AG08395 (cell line): ENCODE results near the gene SLC25A26.
"Not testable (repeated sequence)": the region's sequence is repeated elsewhere in the genome, so short reads cannot be mapped to it uniquely, and the experiment has no call there.

Experiments
- DNase-seq: peaks from one replicate; pipeline ENCODE4 v3.0.0; 2012; ENCODE audit warnings: mixed read lengths, low spot score

Gene SLC25A26, protein sequence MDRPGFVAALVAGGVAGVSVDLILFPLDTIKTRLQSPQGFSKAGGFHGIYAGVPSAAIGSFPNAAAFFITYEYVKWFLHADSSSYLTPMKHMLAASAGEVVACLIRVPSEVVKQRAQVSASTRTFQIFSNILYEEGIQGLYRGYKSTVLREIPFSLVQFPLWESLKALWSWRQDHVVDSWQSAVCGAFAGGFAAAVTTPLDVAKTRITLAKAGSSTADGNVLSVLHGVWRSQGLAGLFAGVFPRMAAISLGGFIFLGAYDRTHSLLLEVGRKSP

DNA sequence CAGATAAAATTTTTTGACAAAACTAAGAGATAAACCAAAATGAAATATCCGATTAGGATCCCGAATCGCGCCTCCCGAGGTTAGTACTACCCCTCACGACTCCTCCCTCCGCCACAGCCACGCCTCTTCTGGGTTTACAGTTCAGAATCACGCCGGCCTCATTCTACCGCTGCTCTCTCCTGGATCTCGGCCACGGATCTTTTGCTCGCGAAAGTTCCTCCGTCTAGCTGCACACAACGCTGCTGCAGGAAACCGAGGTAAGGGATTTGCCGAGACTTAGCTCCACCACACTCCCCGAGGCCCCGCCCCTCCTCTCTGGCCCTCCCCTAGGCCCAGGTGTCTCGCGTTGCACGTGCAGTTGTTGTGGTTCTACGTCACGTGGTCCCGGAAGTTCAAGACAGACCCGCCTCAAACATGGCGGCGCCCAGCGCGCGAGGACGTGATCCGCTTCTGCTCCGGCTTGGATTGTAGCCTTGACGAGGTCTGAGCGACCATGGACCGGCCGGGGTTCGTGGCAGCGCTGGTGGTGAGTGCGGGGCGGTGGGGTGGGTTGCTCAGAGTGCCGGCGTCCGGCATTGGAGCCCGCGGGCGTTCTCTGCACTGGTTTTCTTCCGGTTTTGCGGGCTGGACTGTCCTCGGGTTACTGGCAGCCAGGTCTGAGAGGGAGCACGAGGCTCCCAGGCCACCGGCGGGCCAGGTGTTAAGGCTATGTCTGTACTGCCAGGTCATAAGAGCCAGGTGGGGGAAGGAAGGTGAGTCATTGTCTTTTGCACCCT, at the start of gene SLC25A26:
Gene SLC25A26, plus strand, starts transcription at position 400 of the 776 bp plus-strand sequence. Its CDS starts 94 bp downstream, at position 494.
- DNase-seq = peak; percentile 99

DNA sequence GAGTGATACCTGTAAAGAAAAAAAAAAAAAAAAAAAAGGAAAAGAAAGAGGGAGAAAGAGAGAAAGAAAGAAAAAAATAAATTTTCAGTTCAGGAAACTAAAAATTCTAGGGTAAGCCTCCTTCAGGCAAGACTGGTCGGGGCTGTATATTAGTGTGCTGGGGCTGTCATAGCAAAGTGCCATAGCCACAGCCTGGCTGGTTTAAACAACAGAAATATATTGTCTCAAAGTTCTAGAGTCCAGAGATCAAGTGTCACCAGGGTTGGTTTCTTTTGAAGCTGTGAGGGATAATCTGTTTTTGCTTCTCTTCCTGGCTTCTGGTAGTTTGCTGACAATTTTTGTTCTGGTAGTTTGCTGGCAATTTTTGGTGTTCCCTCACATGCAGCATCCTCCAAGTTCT, 48.4 kb upstream of the SLC25A26 start:
- no peak for DNase-seq

DNA sequence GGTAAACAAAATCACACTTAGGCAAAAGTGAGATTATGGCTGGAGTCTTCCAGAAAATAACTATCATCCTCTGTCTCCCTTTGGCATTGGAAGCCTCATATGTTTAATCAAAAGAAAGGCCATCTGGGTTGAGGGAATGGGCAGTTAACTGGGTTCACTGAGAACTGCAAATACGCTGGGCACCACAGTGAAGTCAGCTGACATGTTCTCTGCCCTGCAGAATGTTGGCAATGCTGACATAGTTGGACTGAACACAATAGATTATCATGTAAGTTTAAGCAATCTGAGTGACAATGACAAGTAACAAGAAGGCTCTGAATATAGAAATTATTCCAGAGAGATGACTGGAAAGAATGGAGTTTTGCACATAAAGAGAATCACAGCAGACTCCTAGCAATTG, 43.8 kb upstream of the SLC25A26 start:
- DNase-seq = no peak

DNA sequence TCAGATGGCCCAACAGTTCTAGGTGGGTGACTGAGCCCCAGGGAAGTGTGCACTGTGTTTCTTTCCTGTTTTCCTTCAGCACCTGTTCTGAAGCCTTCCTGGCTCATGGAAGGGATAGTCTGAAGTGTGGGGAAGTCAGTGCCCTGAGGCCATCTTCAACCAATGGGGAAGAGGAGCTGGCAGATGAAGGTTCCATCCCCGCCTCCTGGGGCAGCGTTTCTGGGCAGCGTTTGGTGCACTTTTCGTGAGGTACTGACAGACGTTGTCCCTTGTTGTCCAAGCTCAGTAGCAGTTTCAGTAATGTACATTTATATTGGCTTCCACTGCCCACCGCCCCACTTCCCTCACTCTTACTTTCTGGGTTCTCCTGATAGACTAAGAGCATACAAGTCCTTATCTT, 42.6 kb upstream of the SLC25A26 start:
- no peak for DNase-seq

GRCh38 chr3:66179793-66180192, 41.0 kb upstream of the SLC25A26 start:
- DNase-seq = no peak

DNA sequence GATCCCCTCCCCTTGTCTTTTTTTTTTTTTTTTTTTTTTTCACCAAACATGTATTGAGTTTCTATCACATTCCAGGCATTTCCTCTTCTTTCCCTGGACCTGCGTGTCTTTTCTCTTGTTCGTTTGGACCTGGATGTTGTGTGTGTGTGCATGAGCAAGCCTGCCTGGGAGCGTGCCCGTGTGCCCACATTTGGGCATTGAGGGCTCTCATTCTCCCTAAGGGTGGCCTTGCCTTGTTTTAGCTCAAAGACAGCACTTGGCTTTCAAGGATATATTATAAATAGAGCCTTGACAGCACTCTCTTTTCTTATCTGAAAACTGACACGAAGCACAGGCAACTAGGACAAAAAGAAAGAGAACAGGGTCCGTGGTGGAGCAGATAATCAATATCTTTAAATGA, 39.0 kb upstream of the SLC25A26 start:
- no peak for DNase-seq

DNA sequence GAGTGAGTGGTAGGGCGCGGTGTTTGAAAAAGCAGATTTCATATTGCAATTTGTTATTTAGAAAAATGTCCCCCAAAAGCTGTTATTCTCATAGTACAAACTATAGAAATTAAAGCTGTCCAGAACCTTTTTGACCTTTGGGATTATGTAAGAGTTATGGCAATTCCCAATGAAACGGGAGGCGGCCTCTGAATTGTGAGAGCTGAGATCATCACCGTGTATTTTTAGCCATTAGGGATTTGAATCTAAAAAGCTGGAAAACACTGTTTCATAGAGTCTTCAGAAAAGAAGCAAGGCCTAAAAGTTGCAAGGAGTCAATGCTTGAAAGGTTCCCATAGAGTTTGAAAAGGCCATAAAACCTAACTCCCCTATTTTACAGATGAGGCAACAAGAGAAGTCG, 38.6 kb upstream of the SLC25A26 start:
- DNase-seq = no peak

GRCh38 chr3:66186545-66186944, 34.3 kb upstream of the SLC25A26 start:
- DNase-seq = no peak

DNA sequence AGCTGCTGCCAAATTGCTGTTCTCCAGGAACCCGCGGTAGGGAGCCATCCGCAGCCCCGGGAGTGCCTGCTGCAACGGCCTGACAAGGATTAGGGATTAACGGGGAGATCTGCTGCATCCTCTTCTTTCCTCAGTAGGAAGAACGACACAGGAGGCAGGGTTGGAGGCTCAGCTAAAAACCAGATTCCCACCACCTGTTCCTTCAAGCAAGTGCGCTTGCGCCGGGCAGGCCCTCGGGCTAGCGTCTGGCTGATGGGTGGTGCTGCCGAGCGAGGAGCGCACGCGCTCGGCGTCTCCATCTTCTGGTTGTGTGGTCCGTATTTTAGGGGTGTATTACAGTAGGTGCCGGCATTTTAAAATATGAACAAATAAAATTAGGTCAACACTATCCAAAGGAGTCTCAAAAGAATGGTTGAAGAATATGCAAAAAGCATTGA, 25.4 kb upstream of the SLC25A26 start:
- peak; percentile 77 for DNase-seq

- peak; percentile 26 for DNase-seq
Measured at GRCh38 chr3:66196633-66197032, 24.2 kb upstream of the SLC25A26 start.

GRCh38 chr3:66198437-66199088, 22.2 kb upstream of the SLC25A26 start:
- DNase-seq = no peak

DNA sequence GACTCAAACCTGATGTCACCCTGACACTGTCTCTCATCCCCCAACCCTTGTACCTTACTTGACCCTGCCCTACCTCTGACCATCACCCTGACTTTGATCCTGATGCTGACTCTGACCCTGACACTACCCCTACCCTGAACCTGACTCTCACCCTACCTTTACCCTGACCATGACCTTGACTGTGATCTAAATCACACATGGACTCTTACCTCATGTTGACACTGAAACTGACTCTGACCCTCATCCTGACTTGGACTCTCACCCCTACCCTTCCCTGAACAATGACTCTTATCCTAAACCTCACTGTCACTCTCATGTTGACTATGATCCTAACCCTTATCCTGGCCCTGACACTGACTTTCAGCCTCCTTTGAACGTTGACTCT, 21.7 kb upstream of the SLC25A26 start:
- no peak for DNase-seq

DNA sequence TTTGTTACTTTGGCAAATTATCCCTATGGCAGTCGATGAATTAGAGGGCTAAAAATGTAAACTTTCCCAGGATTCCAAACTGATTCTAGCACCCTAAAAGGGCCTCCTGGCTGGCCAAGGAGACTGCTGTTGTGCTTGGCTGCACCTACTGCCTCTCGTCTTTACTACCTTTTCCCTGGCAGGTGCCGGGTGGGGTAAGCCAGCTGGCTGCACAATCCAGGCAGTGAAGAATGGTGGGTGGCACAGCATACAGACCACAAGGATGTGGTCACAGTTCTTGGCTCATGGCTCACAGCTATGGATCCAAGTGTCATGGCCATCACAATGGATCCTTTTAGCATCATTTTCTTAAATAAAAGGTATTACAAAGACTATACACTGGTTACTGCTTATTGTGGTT, 20.7 kb upstream of the SLC25A26 start:
- no peak for DNase-seq

DNA sequence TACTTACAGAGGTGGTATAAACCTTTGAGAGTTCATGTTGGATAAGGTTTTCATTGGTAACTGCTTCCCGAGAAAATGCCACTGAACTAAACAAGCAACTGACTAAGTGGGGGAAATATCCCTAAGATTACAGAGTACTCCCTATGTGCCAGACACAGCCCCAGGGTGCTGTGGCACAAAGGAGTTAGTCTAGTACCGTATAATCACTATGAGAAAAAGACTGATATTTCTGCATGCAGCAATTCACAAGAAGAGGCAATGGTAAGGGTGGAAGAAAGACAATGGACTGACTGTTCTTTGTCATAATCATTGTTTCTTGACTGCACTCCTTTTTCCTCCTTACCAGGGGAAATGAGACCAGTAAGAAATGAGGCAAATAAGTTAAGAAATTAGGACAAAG, 20.0 kb upstream of the SLC25A26 start:
- no peak for DNase-seq

DNA sequence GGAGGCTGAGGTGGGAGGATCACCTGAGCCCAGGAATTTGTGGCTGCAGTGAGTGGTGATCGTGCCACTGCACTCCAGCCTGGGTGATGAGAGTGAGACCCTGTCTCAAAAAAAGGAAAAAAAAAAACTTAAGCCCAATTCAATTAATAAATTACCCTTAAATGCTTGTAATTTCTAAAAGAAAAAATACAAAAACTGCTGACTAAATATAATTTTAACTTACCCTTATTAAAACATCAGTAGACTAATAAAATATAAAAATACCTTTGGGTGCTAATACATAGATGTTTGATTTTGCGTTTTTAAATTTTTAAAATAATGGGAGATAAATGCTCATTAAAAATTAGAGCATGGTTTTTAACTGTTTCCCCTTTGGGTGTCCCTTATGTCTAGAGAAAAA, 17.5 kb upstream of the SLC25A26 start:
- DNase-seq = no peak

GRCh38 chr3:66206806-66207205, 14.0 kb upstream of the SLC25A26 start:
- no peak for DNase-seq

DNA sequence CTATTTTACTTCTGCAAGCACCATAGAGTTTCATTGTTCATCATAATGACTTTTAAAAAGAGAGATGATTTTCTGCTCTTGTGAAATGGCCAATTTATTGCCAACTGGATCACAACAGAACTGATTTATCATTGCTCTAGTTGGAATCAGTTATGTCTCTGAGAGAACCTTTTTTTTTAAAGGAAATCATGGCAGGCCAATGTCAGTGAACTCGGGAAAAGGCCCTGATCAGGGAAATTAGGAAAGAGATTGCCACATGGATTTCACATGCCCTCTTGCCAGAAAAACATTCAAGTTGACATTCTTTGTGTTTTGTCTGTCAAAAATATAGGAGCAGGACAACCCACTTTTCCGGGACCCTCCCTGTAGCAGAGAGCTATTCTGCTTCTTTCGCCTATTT, 12.6 kb upstream of the SLC25A26 start:
- DNase-seq = no peak

- no peak for DNase-seq
Measured at GRCh38 chr3:66210687-66211295, 10.0 kb upstream of the SLC25A26 start.

- DNase-seq = no peak
Measured at GRCh38 chr3:66211779-66212178, 9.0 kb upstream of the SLC25A26 start.

DNA sequence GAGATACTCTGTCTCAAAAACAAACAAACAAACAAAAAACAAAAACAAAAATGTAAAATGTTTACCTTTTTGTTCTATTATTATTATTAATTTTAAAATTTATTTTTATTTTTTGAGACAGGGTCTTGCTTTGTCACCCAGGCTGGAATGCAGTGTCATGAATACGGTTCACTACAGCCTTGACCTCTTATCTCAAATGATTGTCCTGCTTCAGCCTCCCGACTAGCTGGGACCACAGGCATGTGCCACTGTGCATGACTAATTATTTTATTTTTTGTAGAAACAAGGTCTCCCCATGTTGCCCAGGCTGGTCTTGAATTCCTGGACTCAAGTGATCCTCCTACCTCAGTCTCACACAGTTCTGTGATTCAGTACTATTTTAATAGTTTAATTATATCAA, 5.7 kb upstream of the SLC25A26 start:
- no peak for DNase-seq

GRCh38 chr3:66220066-66220465, 735 bp upstream of the SLC25A26 start:
- DNase-seq = no peak

DNA sequence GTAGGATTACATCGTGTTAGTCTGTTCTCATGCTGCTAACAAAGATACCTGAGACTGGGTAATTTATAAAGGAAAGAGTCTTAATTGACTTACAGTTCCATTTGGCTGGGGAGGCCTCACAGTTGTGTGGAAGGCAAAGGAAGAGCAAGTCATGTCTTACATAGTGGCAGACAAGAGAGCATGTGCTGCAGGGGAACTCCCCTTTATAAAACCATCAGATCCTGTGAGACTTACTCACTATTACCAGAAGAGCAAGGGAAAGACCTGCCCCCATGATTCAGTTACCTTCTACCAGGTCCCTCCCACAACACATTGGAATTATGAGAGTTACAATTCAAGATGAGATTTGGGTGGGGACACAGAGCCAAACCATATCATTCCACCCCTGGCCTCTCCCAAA, 3.4 kb downstream of the SLC25A26 start:
- no peak for DNase-seq

DNA sequence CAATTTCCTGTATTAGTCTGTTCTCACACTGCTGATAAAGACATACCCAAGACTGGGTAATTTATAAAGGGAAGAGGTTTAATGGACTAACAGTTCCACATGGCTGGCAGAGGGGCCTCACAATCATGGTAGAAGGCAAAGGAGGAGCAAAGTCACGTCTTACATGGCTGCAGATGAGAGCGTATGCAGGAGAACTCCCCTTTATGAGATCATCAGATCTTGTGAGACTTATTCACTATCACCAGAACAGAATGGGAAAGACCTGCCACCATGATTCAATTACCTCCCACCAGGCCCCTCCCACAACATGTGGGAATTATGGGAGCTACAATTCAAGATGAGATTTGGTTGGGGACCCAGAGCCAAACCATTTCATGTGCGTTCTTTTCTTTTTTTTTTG, 5.3 kb downstream of the SLC25A26 start:
- not testable (repeated sequence) for DNase-seq
